Astrocyte (in vitro differentiated cells and primary cell): ENCODE data around the gene AKTIP. TPM values are rescaled to one million over a fixed set of nuclear protein-coding genes. Genes with fewer than 3 reads are reported as not detected.

Experiments used
- DNase-seq: peaks from one replicate; pipeline ENCODE4 v3.0.0-alpha.2; 2010; ENCODE audit warnings: low read depth
- FAIRE-seq: peaks from 2 replicates; lab custom pipeline; 2011; peaks lifted over from hg19 to GRCh38; lab: Jason Lieb, UNC
- H2AFZ ChIP-seq: 2 replicates; pipeline ENCODE4 v1.6.0; 2012; ENCODE audit warnings: low read depth, low read length, inconsistent platforms
- H3K27ac ChIP-seq: 2 replicates; pipeline ENCODE4 v1.5.1; 2011; ENCODE audit warnings: low read depth, low read length, inconsistent platforms
- H3K27me3 ChIP-seq: 2 replicates; pipeline ENCODE4 v1.6.0; 2011; ENCODE audit warnings: low read length, inconsistent platforms; ENCODE audit not compliant: insufficient read depth
- H3K36me3 ChIP-seq: 2 replicates; pipeline ENCODE4 v1.5.1; 2011; ENCODE audit warnings: low read length, inconsistent platforms; ENCODE audit not compliant: insufficient read depth
- H3K4me1 ChIP-seq: 2 replicates; pipeline ENCODE4 v1.5.1; 2011; ENCODE audit warnings: low read length, inconsistent platforms; ENCODE audit not compliant: insufficient read depth
- H3K4me2 ChIP-seq: 2 replicates; pipeline ENCODE4 v1.6.0; 2012; ENCODE audit warnings: low read length, inconsistent platforms
- H3K4me3 ChIP-seq: 2 replicates; pipeline ENCODE4 v1.5.1; 2011; ENCODE audit warnings: low read depth, mild to moderate bottlenecking, low read length, inconsistent platforms; ENCODE audit not compliant: insufficient read depth
- H3K79me2 ChIP-seq: 2 replicates; pipeline ENCODE4 v1.6.0; 2012; ENCODE audit warnings: mild to moderate bottlenecking, low read length, inconsistent platforms; ENCODE audit not compliant: insufficient read depth
- H3K9ac ChIP-seq: 2 replicates; pipeline ENCODE4 v1.6.0; 2012; ENCODE audit warnings: mild to moderate bottlenecking, low read length, inconsistent platforms
- H3K9me3 ChIP-seq: 2 replicates; pipeline ENCODE4 v1.5.1; 2012; ENCODE audit warnings: low read depth, mild to moderate bottlenecking, low read length, inconsistent platforms; ENCODE audit not compliant: insufficient read depth
- H4K20me1 ChIP-seq: 2 replicates; pipeline ENCODE4 v1.6.0; 2012; ENCODE audit warnings: low read length, inconsistent platforms; ENCODE audit not compliant: insufficient read depth
- H3K27ac Mint-ChIP-seq: one replicate; pipeline ENCODE4 v1.8.0; 2021; ENCODE audit warnings: mild to moderate bottlenecking, mixed read lengths; ENCODE audit not compliant: unreplicated experiment
- H3K27me3 Mint-ChIP-seq: one replicate; pipeline ENCODE4 v1.8.0; 2021; ENCODE audit warnings: low read depth, mixed read lengths; ENCODE audit not compliant: unreplicated experiment
- H3K36me3 Mint-ChIP-seq: one replicate; pipeline ENCODE4 v1.8.0; 2021; ENCODE audit warnings: low read depth, mixed read lengths; ENCODE audit not compliant: unreplicated experiment
- H3K4me1 Mint-ChIP-seq: one replicate; pipeline ENCODE4 v1.8.0; 2021; ENCODE audit warnings: low read depth, mixed read lengths; ENCODE audit not compliant: unreplicated experiment
- H3K4me3 Mint-ChIP-seq: one replicate; pipeline ENCODE4 v1.8.0; 2021; ENCODE audit warnings: mild to moderate bottlenecking, moderate library complexity, mixed read lengths; ENCODE audit not compliant: unreplicated experiment
- H3K9me3 Mint-ChIP-seq: one replicate; pipeline ENCODE4 v1.8.0; 2021; ENCODE audit warnings: mild to moderate bottlenecking, mixed read lengths; ENCODE audit not compliant: unreplicated experiment
- EZH2 ChIP-seq: IDR thresholded peaks from 2 replicates; pipeline ENCODE4 v1.6.1; 2012; ENCODE audit warnings: mild to moderate bottlenecking, low read length, inconsistent platforms; ENCODE audit not compliant: insufficient read depth
- total RNA-seq: library from RNA; stranded (reverse); gene quantifications from 2 replicates; pipeline ENCODE4 v1.2.1, GENCODE V29; 2021
- TF ChIP-seq, protein P1 (sequence below): IDR thresholded peaks from 2 replicates; pipeline ENCODE4 v1.5.1; 2011; ENCODE audit warnings: low read depth, mild to moderate bottlenecking, inconsistent platforms, low read length, moderate library complexity; ENCODE audit not compliant: insufficient read depth

The AKTIP gene
- total RNA-seq, 1 donor from 2014 or later = 25.0 TPM

DNA sequence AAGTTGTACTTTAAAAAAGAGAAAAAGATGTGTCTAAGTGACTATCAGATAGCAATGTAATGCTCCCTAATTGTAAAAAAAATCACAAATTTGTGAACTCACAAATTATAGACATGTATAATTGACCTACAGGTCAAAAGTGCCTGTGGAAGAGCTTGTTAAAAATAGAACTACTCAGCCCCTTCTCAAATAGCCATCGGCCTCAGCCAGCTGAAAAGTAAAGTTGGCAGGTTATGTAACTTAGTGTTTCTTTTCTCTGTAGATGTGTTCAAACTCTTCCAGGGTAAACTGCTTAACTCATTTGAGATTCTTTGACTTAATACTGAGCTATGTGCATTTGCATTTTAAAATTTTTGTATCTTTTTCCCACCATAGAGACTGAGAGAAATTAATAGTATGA lies 13.3 kb downstream of the AKTIP start:
- no peaks in the 10 kb centered on the region for H3K27me3 Mint-ChIP-seq

DNA sequence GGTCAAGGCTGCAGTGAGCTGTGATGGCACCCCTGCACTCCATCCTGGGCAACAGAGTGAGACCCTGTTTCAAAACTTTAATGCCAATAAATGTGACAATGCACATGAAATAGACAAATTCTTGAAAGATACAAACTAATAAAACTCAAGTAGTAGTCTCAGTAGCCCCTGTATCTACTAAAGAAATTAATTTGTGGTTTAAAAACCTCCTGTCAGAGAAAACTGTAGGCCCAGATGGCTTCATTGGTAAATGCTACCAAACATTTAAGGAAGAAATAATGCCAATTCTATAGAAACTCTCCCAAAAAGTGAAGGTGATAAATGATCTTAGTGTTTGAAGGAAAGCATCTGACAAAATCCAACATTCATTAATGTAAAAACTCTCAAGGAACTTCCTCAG lies 16.8 kb downstream of the AKTIP start:
- Mint-ChIP-seq H3K27ac (no peak overlapping the region), H3K27me3 (no peaks in the 10 kb centered on the region), H3K9me3 (peaks cover 3% of the 10 kb centered on the region), H3K4me1 (no peaks in the 10 kb centered on the region), H3K4me3 (no peak overlapping the region), H3K36me3 (peaks cover 12% of the 10 kb centered on the region)
- FAIRE-seq (no peak), DNase-seq (no peak)
- no peaks in the 10 kb centered on the region for H4K20me1 ChIP-seq
- peaks cover 39% of the 10 kb centered on the region for H3K36me3 ChIP-seq
- H3K9me3 ChIP-seq = no peaks in the 10 kb centered on the region
- TF ChIP-seq EZH2 = no peak
- TF ChIP-seq, protein P1, sequence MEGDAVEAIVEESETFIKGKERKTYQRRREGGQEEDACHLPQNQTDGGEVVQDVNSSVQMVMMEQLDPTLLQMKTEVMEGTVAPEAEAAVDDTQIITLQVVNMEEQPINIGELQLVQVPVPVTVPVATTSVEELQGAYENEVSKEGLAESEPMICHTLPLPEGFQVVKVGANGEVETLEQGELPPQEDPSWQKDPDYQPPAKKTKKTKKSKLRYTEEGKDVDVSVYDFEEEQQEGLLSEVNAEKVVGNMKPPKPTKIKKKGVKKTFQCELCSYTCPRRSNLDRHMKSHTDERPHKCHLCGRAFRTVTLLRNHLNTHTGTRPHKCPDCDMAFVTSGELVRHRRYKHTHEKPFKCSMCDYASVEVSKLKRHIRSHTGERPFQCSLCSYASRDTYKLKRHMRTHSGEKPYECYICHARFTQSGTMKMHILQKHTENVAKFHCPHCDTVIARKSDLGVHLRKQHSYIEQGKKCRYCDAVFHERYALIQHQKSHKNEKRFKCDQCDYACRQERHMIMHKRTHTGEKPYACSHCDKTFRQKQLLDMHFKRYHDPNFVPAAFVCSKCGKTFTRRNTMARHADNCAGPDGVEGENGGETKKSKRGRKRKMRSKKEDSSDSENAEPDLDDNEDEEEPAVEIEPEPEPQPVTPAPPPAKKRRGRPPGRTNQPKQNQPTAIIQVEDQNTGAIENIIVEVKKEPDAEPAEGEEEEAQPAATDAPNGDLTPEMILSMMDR = no peak
- no peaks in the 10 kb centered on the region for H3K27me3 ChIP-seq
- no peak overlapping the region for H3K27ac ChIP-seq
- H3K9ac ChIP-seq = no peak overlapping the region
- H2AFZ ChIP-seq = no peak overlapping the region
- no peaks in the 10 kb centered on the region for H3K4me1 ChIP-seq
- H3K4me2 ChIP-seq = no peak overlapping the region
- no peaks in the 10 kb centered on the region for H3K79me2 ChIP-seq
- H3K4me3 ChIP-seq = no peak overlapping the region

More for the DNA sequence above, 13.3 kb downstream of the AKTIP start:
- no peak overlapping the region for H3K4me3 ChIP-seq
- no peak overlapping the region for H3K27ac ChIP-seq
- peaks cover 41% of the 10 kb centered on the region for H3K36me3 ChIP-seq
- Mint-ChIP-seq H3K27ac (no peak overlapping the region), H3K36me3 (peaks cover 11% of the 10 kb centered on the region), H3K4me3 (no peak overlapping the region), H3K4me1 (no peaks in the 10 kb centered on the region), H3K9me3 (peaks cover 3% of the 10 kb centered on the region)
- no peaks in the 10 kb centered on the region for H3K79me2 ChIP-seq
- FAIRE-seq (no peak), DNase-seq (no peak)
- no peaks in the 10 kb centered on the region for H3K4me1 ChIP-seq
- H3K9me3 ChIP-seq = no peaks in the 10 kb centered on the region
- TF ChIP-seq EZH2 = no peak
- TF ChIP-seq, protein P1 = no peak
- H3K4me2 ChIP-seq = no peak overlapping the region
- no peak overlapping the region for H2AFZ ChIP-seq
- H3K27me3 ChIP-seq = no peaks in the 10 kb centered on the region
- no peaks in the 10 kb centered on the region for H4K20me1 ChIP-seq
- no peak overlapping the region for H3K9ac ChIP-seq

DNA sequence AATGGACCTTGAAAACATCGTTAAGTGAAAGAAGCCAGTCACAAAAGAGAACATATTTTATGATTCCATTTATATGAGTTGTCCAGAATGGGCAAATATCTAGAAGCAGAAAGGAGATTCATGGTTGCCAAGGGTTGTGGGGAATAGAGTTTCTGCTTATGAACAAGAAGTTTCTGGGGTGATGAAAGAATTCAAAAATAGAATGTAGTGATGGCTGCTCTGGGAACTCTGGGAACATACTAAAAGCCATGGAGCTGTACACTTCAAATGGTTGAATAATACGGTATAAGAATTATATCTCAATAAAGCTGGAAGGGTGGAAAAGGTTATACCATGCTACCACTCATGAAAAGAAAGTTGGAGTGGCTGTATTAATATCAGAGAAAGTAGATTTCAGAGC lies 18.5 kb downstream of the AKTIP start:
- Mint-ChIP-seq H3K27ac (no peak overlapping the region), H3K4me3 (no peak overlapping the region), H3K27me3 (no peaks in the 10 kb centered on the region), H3K36me3 (peaks cover 14% of the 10 kb centered on the region), H3K9me3 (peaks cover 3% of the 10 kb centered on the region), H3K4me1 (no peaks in the 10 kb centered on the region)
- no peak overlapping the region for H3K27ac ChIP-seq
- no peak for FAIRE-seq
- no peak for DNase-seq
- TF ChIP-seq EZH2 = no peak
- TF ChIP-seq, protein P1 = no peak
- no peaks in the 10 kb centered on the region for H3K4me1 ChIP-seq
- no peaks in the 10 kb centered on the region for H4K20me1 ChIP-seq
- H3K79me2 ChIP-seq = no peaks in the 10 kb centered on the region
- H2AFZ ChIP-seq = no peak overlapping the region
- H3K36me3 ChIP-seq = peaks cover 37% of the 10 kb centered on the region
- no peak overlapping the region for H3K4me3 ChIP-seq
- H3K27me3 ChIP-seq = no peaks in the 10 kb centered on the region
- H3K4me2 ChIP-seq = no peak overlapping the region
- H3K9me3 ChIP-seq = no peaks in the 10 kb centered on the region
- H3K9ac ChIP-seq = no peak overlapping the region
